SJSA1 (cell line): ENCODE measurements around the gene UNC93B1. TPM values are rescaled to one million over a fixed set of nuclear protein-coding genes. Genes with fewer than 3 reads are reported as not detected.

ENCODE experiments used
- DNase-seq, 2 experiments: peaks; one replicate each; pipeline ENCODE4 v3.0.0-alpha.2; 2015 to 2020; ENCODE audit warnings: low spot score in 2 of 2, low read depth in 1 of 2
- H3K27ac ChIP-seq: fragments of 250-450 bp; sonication (Bioruptor Pico); 2 replicates; pipeline ENCODE4 v1.5.1; 2020; ENCODE audit warnings: mild to moderate bottlenecking, moderate library complexity
- H3K27me3 ChIP-seq: fragments of 250-450 bp; sonication (Bioruptor Pico); replicated peaks from 2 replicates; pipeline ENCODE4 v1.5.1; 2020; ENCODE audit warnings: mild to moderate bottlenecking, moderate library complexity
- H3K36me3 ChIP-seq: fragments of 250-450 bp; sonication (Bioruptor Pico); 2 replicates; pipeline ENCODE4 v1.5.1; 2020; ENCODE audit warnings: mild to moderate bottlenecking
- H3K4me1 ChIP-seq: fragments of 250-450 bp; sonication (Bioruptor Pico); replicated peaks from 2 replicates; pipeline ENCODE4 v1.6.1; 2021; ENCODE audit warnings: mild to moderate bottlenecking
- H3K4me3 ChIP-seq: fragments of 250-450 bp; sonication (Bioruptor Pico); 2 replicates; pipeline ENCODE4 v1.5.1; 2020; ENCODE audit warnings: mild to moderate bottlenecking
- H3K9me3 ChIP-seq: fragments of 250-450 bp; sonication (Bioruptor Pico); replicated peaks from 2 replicates; pipeline ENCODE4 v1.5.1; 2020; ENCODE audit warnings: mild to moderate bottlenecking
- total RNA-seq: library from RNA; depleted of rRNA; stranded (reverse); fragments of >200 nt; shearing (Covaris generic); gene quantifications from 2 replicates; pipeline ENCODE4 v1.2.3, GENCODE V29; 2014

UNC93B1 gene
- total RNA-seq, 1 experiment from 2014 or later: 53.8 TPM

DNA sequence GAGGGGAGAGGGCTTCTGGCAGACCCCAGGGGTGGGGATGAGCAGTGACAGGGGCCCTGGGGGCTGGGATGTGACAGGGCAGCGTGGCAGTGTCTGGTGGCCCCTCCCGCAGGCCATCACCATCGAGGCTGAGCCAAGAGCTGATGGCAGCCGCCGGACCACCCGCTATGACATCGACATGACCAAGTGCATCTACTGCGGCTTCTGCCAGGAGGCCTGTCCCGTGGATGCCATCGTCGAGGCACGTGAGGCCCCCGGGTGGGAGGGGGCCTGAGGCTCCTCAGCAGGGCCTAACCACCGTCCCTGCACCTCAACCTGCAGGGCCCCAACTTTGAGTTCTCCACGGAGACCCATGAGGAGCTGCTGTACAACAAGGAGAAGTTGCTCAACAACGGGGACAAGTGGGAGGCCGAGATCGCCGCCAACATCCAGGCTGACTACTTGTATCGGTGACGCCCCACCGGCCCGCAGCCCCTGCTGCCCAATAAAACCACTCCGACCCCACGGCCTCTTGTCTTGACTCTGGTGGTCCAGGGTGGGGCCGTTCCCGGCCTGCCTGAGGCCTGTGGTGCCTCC lies 32.3 kb upstream of the UNC93B1 start:
- Histone ChIP-seq H3K27me3 (no peaks in the 10 kb centered on the region), H3K4me1 (peaks cover 44% of the 10 kb centered on the region), H3K4me3 (no peak overlapping the region), H3K36me3 (peaks cover 74% of the 10 kb centered on the region), H3K9me3 (no peaks in the 10 kb centered on the region), H3K27ac (no peak overlapping the region)
- no peak for DNase-seq

DNA sequence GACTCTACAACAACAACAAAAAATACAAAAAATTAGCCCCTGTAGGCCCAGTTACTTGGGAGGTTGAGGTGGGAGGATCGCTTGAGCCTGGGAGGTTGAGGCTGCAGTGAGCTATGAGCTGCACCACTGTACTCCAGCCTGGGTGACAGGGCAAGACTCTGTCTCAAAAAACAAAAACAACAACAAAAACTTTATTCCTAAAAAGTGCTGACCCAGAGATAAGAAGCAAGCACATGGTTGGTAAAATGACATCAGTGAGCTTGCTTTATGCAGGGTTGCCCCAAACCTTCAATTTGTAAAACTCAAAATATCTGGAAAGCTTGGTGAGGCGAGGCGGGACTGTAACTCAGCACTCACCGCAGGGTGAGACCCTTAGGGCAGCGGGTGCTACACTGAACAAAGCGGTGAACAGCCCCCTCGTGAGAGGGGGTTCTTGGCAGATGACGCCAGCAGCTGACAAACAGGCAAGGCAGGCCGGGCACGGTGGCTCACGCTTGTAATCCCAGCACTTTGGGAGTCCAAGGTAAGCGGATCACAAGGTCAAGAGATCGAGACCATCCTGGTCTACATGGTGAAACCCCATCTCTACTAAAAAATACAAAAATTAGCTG lies 31.5 kb upstream of the UNC93B1 start:
- Histone ChIP-seq H3K4me1 (peaks cover 40% of the 10 kb centered on the region), H3K4me3 (no peak overlapping the region), H3K36me3 (peaks cover 71% of the 10 kb centered on the region), H3K9me3 (no peaks in the 10 kb centered on the region), H3K27ac (no peak overlapping the region), H3K27me3 (no peaks in the 10 kb centered on the region)
- DNase-seq: no peak

DNA sequence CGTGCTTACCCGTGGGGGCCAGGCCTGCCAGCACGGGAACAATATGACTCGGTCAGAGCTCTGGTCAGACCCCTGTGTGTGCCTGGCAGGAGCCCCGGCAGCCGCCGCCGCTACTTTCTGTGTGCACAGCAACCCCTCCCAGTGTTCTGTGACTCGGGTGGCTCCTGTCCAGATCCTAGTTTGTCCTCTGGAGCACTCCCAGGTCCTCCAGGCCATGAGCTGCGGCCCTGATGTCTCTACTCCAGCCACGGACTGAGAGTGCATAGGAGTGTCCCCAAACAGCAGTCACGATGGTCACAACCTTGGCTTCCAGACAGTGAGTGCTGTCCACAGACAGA lies 29.8 kb upstream of the UNC93B1 start:
- DNase-seq: no peak
- Histone ChIP-seq H3K27ac (no peak overlapping the region), H3K9me3 (no peaks in the 10 kb centered on the region), H3K4me3 (no peak overlapping the region), H3K4me1 (peaks cover 35% of the 10 kb centered on the region), H3K27me3 (no peaks in the 10 kb centered on the region), H3K36me3 (peaks cover 66% of the 10 kb centered on the region)

DNA sequence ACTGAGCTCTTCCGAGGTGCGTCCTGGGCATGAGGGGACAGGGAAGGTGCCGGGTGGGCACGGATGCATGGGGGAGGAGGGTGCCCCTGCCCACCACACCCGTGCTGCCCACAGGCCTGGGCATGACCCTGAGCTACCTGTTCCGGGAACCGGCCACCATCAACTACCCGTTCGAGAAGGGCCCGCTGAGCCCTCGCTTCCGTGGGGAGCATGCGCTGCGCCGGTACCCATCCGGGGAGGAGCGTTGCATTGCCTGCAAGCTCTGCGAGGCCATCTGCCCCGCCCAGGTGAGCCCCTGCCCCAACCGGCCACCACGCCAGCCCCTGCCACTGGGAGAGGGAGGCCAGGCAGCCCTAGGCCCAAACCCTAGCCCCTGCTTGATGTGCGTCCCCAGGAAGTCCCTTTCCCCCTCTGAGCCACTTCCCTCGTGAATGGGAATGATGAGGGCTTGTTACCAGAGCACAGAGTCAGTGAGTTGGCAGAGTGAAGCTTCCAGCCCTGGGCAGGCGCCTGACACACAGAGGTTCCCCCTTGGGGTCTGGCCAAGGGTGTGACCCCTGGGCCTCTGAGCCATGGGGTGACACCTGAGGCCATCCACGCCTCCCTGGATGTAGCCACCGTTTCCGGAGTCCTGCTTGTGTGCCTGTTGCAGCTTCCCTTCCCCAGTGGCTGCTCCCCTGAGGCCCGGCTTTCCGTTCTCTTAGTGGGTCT lies 29.3 kb upstream of the UNC93B1 start:
- Histone ChIP-seq H3K27ac (no peak overlapping the region), H3K4me3 (no peak overlapping the region), H3K4me1 (peaks cover 35% of the 10 kb centered on the region), H3K36me3 (peaks cover 67% of the 10 kb centered on the region), H3K27me3 (no peaks in the 10 kb centered on the region), H3K9me3 (no peaks in the 10 kb centered on the region)
- DNase-seq: no peak

GRCh38 chr11:68032003-68032402 lies 28.1 kb upstream of the UNC93B1 start:
- peak overlapping the region; percentile 73; the same call in 1 of the 2 replicates for H3K4me3 ChIP-seq
- H3K27me3 ChIP-seq: no peaks in the 10 kb centered on the region
- no peak overlapping the region for H3K27ac ChIP-seq
- H3K36me3 ChIP-seq: peaks cover 74% of the 10 kb centered on the region
- DNase-seq: no peak
- H3K4me1 ChIP-seq: peaks cover 42% of the 10 kb centered on the region
- no peaks in the 10 kb centered on the region for H3K9me3 ChIP-seq

GRCh38 chr11:68031144-68031464 lies 27.2 kb upstream of the UNC93B1 start:
- no peak for DNase-seq

GRCh38 chr11:68030318-68031143 lies 26.6 kb upstream of the UNC93B1 start, which contains the start of gene NDUFS8:
Gene NDUFS8, plus strand, starts transcription at chr11:68030681. Its CDS starts 1,471 bp downstream, at chr11:68032152.
- Histone ChIP-seq H3K27me3 (no peaks in the 10 kb centered on the region), H3K9me3 (no peaks in the 10 kb centered on the region), H3K4me3 (peak within 1 kb of the TSS; percentile 73), H3K4me1 (peaks cover 44% of the 10 kb centered on the region), H3K27ac (peak within 1 kb of the TSS; percentile 40), H3K36me3 (peaks cover 76% of the 10 kb centered on the region)
- peak; percentile 99 to 100 for DNase-seq

More at GRCh38 chr11:68031144-68031464, 27.2 kb upstream of the UNC93B1 start:
- Histone ChIP-seq H3K36me3 (peaks cover 73% of the 10 kb centered on the region), H3K9me3 (no peaks in the 10 kb centered on the region), H3K4me1 (peaks cover 42% of the 10 kb centered on the region), H3K27ac (peak overlapping the region; percentile 40), H3K4me3 (peak overlapping the region; percentile 73), H3K27me3 (no peaks in the 10 kb centered on the region)

DNA sequence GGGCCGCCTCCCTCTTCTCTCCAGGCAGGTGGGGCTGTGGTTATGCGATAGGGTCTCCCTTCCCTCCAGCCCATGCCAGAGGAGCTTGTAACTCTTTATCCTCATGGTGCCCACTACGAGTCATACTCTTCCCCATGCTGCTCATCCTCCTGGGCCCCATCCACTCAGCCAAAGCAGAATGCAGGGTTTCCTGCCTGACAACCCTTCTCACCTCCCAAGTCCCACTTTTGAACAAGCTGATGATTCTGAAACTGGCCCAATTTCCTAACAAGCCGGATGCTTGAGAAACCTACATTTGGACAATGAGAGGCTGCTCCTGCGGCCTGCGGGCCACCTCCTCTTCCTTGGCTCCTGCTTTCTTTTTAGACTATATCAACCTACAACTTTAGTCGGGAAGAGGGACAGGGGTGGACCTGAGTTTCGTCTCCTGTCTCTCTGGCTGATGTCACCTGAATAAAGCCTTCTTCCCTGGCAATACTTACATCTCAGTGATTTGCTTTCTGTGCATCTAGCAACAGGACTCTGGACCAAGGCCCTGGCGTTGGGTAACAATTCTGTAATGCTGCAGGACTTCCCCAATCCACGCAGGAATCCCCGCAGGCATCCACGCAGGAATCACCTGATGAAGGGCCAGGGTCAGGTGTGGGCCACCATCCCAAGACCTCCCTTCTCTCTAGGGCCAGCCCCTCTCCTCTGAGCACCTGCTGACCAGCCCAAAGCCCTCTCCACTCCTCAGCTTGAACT lies 25.1 kb upstream of the UNC93B1 start:
- Histone ChIP-seq H3K27ac (peak overlapping the region; percentile 80), H3K9me3 (no peaks in the 10 kb centered on the region), H3K27me3 (no peaks in the 10 kb centered on the region), H3K4me3 (no peak overlapping the region), H3K36me3 (peaks cover 78% of the 10 kb centered on the region), H3K4me1 (peaks cover 51% of the 10 kb centered on the region)
- peak in 1 of 2 experiments; percentile 51 for DNase-seq

- H3K9me3 ChIP-seq: no peaks in the 10 kb centered on the region
- H3K36me3 ChIP-seq: peaks cover 70% of the 10 kb centered on the region
- H3K27me3 ChIP-seq: no peaks in the 10 kb centered on the region
- peaks cover 51% of the 10 kb centered on the region for H3K4me1 ChIP-seq
- peak overlapping the region; percentile 80 for H3K27ac ChIP-seq
- no peak for DNase-seq
- no peak overlapping the region for H3K4me3 ChIP-seq
Measured at GRCh38 chr11:68027667-68028066, 23.8 kb upstream of the UNC93B1 start.

DNA sequence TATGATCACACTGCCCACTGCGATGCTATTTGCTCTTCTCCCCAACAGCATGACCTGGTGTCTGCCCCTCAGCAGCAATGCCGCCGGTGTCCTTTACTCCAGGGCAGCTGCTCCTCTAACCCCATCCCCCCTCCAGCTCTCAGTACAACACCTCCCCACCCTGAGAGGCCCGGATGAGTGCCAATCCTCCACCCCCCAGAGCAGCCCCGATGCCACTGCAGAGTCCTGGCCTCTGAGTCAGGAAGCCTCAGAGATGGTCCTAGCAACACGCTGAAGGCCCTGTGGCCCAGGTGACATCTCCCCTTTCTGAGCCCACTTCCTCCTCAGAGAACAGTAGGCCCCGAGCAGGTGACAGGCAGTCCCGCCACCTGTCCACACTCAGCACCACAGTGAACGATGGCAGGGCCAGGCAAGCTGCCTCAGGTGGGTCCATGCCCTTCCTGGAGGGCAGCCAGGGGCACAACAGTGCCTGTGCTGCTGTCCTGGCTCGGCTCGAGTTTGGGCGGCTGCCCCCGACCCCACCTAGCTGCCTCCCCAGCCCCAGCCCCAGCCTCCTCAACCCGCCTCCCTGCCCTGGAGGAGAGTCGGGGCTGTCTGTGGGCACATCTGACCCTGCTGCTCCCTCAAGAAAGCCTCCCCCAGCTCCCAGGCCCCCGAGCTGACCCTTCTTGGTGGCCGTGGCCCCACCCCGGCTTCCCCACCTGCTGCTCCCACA lies 22.7 kb upstream of the UNC93B1 start:
- no peak for DNase-seq
- peaks cover 45% of the 10 kb centered on the region for H3K4me1 ChIP-seq
- H3K27ac ChIP-seq: no peak overlapping the region
- no peaks in the 10 kb centered on the region for H3K27me3 ChIP-seq
- no peaks in the 10 kb centered on the region for H3K9me3 ChIP-seq
- H3K4me3 ChIP-seq: no peak overlapping the region
- peaks cover 65% of the 10 kb centered on the region for H3K36me3 ChIP-seq

GRCh38 chr11:68025047-68025446 lies 21.1 kb upstream of the UNC93B1 start:
- Histone ChIP-seq H3K4me3 (no peak overlapping the region), H3K36me3 (peaks cover 57% of the 10 kb centered on the region), H3K9me3 (no peaks in the 10 kb centered on the region), H3K27me3 (no peaks in the 10 kb centered on the region), H3K27ac (no peak overlapping the region), H3K4me1 (peaks cover 48% of the 10 kb centered on the region)
- DNase-seq: no peak

DNA sequence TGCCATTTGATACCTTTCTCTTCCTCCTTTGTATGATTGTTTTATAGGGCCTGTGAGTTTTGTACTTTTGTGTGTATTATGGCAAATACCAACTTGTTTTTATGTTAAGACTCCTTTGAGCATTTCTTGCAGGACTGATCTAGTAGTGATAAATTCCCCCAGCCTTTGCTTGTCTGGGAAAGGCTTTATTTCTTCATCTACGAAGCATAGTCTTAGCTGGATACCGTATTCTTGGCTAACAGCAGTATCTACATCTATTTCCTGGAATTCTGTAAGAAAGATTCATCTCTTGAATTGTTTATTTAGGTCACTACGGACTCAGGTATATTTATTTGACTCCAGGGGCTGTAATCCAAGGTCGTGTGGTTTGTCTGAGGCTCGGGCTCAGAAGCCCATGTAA lies 20.6 kb upstream of the UNC93B1 start:
- H3K27me3 ChIP-seq: no peaks in the 10 kb centered on the region
- peaks cover 57% of the 10 kb centered on the region for H3K36me3 ChIP-seq
- peaks cover 44% of the 10 kb centered on the region for H3K4me1 ChIP-seq
- H3K4me3 ChIP-seq: no peak overlapping the region
- H3K27ac ChIP-seq: no peak overlapping the region
- no peaks in the 10 kb centered on the region for H3K9me3 ChIP-seq
- no peak for DNase-seq

GRCh38 chr11:68022531-68022930 lies 18.6 kb upstream of the UNC93B1 start:
- H3K4me1 ChIP-seq: peaks cover 25% of the 10 kb centered on the region
- H3K27me3 ChIP-seq: no peaks in the 10 kb centered on the region
- no peaks in the 10 kb centered on the region for H3K9me3 ChIP-seq
- no peak for DNase-seq
- no peak overlapping the region for H3K27ac ChIP-seq
- H3K36me3 ChIP-seq: peaks cover 46% of the 10 kb centered on the region
- H3K4me3 ChIP-seq: no peak overlapping the region
